COR-L47 (cell line): ENCODE data around the gene UBXN7.
"Not testable (repeated sequence)": the region's sequence is repeated elsewhere in the genome, so short reads cannot be mapped to it uniquely, and the experiment has no call there.

Source experiments
- DNase-seq: peaks from one replicate; lab custom pipeline; 2025; lab: John Stamatoyannopoulos, UW

UBXN7 gene

DNA sequence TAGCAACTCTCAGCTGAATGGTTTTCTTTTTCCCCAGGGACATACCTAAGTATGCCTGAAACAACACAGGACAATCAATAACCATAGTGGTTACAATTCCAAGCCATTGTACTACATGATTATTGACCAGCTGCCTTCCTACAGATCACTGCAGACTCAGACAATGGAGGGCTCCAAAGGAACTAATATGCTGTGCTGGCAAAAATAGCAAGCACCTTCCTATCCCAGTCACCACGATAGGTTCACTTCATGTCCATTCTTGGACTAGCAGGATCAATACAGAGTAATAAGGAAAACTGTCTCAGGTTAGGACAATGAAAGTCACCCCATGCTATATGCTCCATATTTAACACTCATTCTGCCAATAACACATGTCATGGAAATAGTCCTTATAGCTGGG, 76.6 kb downstream of the UBXN7 start:
- DNase-seq = no peak

GRCh38 chr3:196354132-196354531, 78.1 kb downstream of the UBXN7 start:
- DNase-seq = no peak

DNA sequence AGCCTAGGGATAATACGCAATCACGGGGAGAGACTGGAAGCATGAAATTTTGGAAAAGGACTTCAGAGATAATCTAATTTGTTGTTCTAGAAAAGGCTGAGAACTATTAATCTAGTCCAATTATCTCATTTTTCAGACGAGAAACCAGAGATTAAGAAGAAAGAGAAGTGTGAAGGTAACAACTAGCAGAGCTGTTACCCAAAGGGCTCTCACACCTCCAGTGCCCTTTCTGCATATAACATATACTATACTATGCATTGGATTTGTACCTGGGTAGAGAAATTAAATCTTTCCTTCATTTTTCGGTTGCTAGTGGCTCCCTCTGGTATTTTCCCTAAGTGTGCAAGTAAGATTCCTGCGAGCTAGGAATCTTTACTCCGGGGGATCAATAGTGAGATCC, 80.7 kb downstream of the UBXN7 start:
- no peak for DNase-seq

DNA sequence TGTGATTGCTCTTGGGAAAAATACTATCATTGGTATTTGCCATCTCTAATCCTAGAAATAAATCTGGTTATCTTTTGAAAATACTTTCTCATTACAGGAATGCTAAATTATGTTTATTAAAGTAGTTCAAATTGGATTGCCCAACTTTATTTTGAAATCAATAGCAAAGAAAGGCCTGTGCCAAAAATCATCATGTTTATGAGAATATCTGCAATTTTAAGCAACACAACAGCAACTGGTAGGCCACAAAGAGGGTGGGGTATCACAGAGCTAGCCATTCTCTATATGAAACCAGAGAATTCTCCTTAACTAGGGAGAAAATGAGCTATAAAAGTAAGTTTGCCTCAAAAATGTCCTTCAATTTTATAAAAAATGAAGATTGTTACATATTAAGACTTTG, 82.2 kb downstream of the UBXN7 start:
- no peak for DNase-seq

DNA sequence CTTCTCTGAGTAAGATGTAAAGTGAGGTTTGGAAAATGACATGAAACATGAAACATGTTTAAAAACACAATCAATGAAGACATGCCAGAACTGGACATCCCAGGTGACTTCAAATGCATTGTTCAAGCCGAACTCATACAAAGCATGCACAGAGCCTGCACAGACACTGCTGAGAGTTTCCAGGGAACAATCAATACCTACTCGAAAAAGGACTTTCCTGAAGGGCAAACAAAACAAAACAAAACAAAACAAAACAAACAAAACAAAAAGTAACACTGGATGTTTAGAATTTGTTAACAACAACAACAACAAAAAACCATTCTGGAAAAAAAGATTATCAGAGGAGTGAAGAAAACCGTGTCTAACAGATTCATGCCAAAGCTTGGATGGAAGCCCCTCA, 83.5 kb downstream of the UBXN7 start:
- DNase-seq = no peak

- DNase-seq = no peak
Measured at GRCh38 chr3:196344663-196345062, 87.6 kb downstream of the UBXN7 start.

DNA sequence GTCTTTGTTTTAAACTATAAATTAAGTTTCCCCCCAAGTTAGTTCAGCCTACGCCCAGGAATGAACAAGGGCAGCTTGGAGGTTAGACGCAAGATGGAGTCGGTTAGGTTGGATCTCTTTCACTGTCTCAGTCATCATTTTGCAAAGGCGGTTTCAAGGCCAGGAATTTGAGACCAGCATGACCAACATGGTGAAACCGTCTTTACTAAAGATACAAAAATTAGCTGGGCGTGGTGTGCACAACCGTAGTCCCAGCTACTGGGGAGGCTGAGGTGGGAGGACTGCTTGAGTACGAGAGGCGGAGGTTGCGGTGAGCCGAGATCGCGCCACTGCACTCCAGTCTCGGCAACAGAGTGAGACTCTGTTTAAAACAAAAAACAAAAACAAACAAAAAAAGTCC, 88.3 kb downstream of the UBXN7 start:
- not testable (repeated sequence) for DNase-seq

DNA sequence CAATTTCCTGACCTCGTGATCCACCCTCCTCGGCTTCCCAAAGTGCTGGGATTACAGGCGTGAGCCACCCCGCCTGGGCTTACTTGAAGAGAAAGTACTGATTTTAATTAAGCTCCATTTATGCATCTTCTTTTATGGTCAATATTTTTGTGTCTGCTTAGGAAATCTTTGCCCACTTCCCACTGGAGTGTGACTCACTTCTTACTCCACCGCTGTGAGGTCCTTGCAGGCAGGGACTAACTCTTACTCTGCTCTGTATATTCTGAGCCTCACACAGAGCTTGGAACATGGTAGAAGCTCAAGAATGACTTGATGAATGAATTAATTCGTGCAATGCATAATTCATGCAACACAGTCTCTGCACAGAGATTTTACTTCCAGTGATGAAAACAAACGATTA, 91.1 kb downstream of the UBXN7 start:
- no peak for DNase-seq

GRCh38 chr3:196340466-196340865, 91.8 kb downstream of the UBXN7 start:
- DNase-seq = no peak

DNA sequence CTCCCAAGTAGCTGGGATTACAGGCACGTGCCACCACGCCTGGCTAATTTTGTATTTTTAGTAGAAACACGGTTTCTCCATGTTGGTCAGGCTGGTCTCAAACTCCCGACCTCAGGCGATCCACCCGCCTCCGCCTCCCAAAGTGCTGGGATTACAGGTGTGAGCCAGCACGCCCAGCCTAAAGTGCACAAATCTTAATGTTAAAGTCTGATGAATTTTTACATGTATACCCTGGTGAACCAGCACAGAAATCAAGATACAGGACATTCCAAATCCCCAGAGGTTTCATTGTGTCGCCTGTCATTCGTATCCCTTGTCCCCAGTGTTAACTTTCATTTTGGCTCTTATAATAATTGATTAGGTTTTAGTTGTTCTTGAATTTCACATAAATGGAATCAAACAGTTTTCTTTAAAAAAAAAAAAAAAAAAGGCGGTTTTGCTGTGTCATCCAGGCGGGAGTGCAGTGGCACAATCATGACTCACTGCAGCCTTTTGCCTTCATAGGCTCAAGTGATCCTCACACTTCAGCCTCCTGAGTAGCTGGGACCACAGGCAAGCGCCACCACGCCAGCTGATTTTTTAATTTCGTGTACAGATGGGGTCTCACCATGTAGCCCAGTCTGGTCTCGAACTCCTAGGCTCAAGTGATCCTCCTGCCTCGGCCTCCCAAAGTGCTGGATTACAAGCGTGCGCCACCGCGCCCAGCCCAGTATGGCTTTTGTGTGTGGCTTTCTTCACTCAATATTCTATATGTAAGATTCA, 92.6 kb downstream of the UBXN7 start:
- DNase-seq = no peak

DNA sequence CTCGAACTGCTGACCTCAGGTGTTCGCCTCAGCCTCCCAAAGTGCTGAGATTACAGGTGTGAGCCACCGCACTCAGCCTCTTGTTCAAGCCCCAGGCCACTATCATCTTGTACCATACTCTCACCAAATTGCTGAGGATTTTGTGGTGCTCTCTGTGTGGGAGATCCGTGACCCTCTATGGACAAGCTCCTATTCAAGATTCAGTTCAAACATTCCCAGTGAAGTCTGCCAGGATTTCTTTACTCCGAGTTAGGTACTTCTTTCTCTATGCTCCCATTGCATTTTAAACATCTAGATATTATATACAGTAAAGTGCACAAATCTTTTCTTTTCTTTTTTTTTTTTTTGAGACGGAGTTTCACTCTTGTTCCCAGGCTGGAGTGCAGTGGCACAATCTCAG, 93.2 kb downstream of the UBXN7 start:
- no peak for DNase-seq

DNA sequence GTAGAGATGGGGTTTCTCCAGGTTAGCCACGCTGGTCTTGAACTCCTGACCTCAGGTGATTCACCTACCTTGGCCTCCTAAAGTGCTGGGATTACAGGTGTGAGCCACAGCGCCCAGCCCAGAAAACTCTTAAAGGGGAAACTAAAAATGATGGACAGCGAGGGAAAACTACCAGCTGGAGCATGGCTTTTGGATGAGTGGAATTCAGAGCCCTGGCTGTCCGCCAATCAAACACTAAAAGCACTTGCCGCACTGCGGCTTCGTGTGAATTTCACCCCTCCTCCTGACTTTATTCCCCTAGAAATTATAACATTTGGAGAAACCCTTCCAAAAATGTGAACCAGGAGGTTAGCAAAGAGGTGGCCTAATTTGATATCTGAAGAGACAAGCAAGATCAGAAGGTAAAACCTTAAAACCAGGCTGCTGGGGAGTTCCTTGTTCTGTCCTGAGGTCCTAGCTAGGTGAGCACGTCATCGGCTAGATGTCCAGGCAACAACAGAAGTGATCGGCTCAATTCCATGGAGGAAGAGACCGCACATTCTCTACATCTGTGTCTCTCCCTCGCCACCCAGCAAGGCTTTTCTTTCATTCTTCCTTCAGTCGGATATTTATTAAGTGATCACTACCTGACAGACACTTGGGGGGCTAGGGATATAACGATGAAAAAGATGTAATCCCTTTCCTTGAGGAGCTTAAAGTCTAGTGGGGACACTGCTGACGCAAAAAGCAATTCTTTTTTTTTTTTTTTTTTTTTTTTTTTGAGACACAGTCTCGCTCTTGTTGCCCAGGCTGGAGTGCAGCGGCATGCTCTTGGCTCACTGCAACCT, 95.7 kb downstream of the UBXN7 start:
- DNase-seq = no peak

- DNase-seq = no peak
Measured at GRCh38 chr3:196335503-196335948, 96.7 kb downstream of the UBXN7 start.

DNA sequence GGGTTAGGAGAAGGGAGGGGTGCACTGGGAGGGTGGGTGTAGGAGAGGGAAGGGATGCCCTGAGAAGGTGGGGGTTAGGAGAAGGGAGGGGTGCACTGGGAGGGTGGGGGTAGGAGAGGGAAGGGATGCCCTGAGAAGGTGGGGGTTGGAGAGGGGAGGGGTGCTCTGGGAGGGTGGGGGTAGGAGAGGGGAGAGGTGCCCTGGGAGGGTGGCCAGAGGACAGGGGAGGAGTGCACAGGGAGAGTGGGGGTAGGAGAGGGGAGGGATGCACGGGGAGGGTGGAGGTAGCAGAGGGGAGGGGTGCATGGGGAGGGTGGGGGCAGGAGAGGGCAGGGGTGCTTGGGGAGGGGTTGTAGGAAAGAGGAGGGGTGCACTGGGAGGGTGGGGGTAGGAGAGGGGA, 97.2 kb downstream of the UBXN7 start:
- no peak for DNase-seq

DNA sequence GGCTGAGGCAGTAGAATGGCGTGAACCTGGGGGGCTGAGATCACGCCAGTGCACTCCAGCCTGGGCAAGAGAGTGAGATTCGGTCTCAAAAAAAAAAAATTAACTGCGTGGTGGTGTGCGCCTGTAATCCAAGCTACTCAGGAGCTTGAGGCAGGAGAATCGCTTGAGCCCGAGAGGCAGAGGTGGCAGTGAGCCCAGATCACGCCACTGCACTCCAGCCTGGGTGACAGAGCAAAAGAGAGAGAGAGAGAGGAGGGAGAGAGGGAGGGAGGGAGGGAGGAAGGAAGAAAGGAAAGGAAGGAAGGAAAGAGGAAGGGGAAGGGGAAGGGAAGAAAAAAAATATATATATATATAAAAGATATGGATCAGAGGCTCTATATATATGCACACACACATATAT, 100.1 kb downstream of the UBXN7 start:
- DNase-seq = no peak

DNA sequence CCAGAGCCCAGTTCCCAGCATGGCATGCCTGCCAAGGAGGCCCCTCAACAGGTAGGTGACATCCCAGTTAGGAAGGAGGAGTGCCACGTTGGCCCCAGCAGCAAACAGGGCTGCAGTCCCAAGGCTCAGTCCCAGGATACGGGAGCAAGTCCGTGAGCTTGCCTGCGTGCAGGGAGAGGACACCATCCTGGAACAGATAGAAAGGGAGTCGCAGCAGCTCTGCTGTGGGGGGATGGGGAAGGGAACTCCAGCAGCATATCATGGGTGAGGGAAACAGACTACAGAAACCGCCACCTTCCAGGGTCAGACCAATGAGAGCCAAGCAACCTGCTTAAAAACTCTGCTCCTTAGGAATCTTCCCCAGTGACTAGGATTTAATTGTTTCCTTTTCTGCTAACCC, 104.8 kb downstream of the UBXN7 start:
- DNase-seq = no peak

GRCh38 chr3:196326936-196327335, 105.3 kb downstream of the UBXN7 start:
- DNase-seq = no peak

GRCh38 chr3:196323691-196324090, 108.5 kb downstream of the UBXN7 start:
- DNase-seq = peak; percentile 25

DNA sequence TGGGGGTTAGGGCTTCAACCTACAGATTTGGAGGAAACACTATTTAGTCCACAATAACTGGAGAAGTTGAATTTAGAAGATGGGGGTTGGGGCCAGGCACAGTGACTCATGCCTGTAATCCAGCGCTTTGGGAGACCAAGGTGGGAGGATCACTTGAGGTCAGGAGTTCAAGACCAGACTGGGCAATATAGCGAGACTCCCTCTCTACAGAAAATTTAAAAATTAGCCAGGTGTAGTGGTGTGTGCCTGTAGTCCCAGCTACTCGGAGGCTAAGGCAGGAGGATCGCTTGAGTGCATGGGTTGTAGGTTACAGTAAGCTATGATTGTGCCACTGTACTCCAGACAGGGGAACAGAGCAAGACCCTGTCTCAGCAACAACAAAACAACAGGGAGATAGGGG, 109.2 kb downstream of the UBXN7 start:
- no peak for DNase-seq

- DNase-seq = no peak
Measured at GRCh38 chr3:196321162-196321561, 111.1 kb downstream of the UBXN7 start.

DNA sequence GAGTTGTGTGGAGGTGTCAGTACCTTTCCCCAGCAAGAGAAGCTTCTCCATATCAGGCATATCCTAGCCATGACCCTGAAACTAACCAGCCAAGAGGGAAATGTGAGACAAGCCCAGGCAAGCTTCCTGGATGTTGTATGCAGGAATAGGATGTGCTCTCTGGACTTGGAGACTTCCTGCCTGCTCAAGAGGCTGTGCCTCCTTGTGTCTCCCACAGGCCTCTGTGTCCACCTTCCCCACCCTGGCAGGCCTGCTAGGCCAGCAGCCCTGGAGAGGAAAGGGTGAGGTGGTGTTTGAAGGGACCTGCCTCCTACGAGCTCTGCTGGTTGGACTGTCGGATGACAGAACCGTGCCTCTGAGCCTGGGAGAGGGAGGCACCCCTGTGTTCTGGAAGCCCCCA, 112.1 kb downstream of the UBXN7 start:
- DNase-seq = no peak

- DNase-seq = peak; percentile 93
Measured at GRCh38 chr3:196317687-196318467, 114.3 kb downstream of the UBXN7 start, which contains the start of gene DYNLT2B. TSS of gene DYNLT2B (minus strand) at chr3:196318240. CDS start at chr3:196318152, 88 bp downstream.
